ENCODE data around the gene JMJD8.

DNA sequence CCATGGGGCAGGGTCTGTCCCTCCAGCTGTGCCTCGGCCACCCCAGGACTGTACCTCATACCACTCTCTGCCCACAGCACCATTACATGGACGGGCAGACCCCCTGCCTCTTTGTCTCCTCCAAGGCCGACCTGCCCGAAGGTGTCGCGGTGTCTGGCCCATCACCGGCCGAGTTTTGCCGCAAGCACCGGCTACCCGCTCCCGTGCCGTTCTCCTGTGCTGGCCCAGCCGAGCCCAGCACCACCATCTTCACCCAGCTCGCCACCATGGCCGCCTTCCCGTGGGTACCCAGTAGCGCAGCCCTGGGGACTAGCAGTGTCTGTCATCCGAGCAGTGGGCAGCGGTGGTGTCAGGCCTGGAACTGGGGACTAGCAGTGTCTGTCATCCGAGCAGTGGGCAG is 11.3 kb downstream of the JMJD8 start:
- TF ChIP-seq, protein P1, sequence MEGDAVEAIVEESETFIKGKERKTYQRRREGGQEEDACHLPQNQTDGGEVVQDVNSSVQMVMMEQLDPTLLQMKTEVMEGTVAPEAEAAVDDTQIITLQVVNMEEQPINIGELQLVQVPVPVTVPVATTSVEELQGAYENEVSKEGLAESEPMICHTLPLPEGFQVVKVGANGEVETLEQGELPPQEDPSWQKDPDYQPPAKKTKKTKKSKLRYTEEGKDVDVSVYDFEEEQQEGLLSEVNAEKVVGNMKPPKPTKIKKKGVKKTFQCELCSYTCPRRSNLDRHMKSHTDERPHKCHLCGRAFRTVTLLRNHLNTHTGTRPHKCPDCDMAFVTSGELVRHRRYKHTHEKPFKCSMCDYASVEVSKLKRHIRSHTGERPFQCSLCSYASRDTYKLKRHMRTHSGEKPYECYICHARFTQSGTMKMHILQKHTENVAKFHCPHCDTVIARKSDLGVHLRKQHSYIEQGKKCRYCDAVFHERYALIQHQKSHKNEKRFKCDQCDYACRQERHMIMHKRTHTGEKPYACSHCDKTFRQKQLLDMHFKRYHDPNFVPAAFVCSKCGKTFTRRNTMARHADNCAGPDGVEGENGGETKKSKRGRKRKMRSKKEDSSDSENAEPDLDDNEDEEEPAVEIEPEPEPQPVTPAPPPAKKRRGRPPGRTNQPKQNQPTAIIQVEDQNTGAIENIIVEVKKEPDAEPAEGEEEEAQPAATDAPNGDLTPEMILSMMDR (IDR thresholded peaks at IDR 0.05), result no peak
- no peak for TF ChIP-seq POLR2A (IDR thresholded peaks at IDR 0.05; ENCODE audit: low read depth)
- TF ChIP-seq EP300 (IDR thresholded peaks at IDR 0.05), result no peak
- TF ChIP-seq POLR2AphosphoS5 (IDR thresholded peaks at IDR 0.05), result no peak

All from esophagus muscularis mucosa (tissue), 4 donors.